HG03095 (cell line): Measurements from ENCODE around the gene STXBP6.
"Not testable (repeated sequence)": the region's sequence is repeated elsewhere in the genome, so short reads cannot be mapped to it uniquely, and the experiment has no call there.

Source experiments
- ATAC-seq: cut with Tn5 transposase; IDR thresholded peaks from one replicate; pipeline ENCODE4 v1.9.1; 2021; ENCODE audit warnings: moderate library complexity; ENCODE audit not compliant: unreplicated experiment

The STXBP6 gene

GRCh38 chr14:24990050-24990449 is 59.9 kb downstream of the STXBP6 start:
- no peak for ATAC-seq

GRCh38 chr14:24988760-24989159 is 61.2 kb downstream of the STXBP6 start:
- ATAC-seq: no peak

DNA sequence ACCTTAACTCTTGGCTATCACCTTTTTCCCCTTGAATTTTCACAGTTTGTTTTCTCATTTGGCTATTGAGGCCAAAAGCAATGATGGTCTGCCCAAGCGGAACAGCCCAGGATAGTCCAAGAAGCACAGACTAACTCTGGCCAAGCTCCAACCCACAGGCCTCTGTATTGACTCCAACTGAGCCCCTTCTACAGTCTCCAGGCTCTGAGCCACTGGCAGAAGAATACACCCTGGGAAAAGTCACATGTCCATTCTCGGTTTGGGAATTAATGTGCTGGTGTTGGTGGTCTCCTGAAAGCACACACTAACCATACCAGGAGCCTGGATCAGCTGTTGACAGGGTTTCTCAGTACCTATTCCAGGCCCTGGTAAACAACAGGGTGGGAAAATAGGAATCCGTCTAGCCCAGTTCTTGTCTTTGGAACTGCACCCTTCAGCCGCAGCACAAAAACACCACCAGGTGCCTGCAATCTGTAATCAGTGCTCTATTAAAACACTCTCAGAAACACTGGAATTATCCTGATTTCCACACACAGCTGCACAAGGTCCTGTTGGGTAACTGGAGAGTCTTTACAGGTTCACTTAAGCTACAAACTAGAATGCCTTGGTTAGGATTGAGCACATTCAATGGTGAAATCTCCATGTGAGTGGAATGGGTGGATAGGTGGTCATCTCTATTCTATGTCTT is 63.6 kb downstream of the STXBP6 start:
- no peak for ATAC-seq

DNA sequence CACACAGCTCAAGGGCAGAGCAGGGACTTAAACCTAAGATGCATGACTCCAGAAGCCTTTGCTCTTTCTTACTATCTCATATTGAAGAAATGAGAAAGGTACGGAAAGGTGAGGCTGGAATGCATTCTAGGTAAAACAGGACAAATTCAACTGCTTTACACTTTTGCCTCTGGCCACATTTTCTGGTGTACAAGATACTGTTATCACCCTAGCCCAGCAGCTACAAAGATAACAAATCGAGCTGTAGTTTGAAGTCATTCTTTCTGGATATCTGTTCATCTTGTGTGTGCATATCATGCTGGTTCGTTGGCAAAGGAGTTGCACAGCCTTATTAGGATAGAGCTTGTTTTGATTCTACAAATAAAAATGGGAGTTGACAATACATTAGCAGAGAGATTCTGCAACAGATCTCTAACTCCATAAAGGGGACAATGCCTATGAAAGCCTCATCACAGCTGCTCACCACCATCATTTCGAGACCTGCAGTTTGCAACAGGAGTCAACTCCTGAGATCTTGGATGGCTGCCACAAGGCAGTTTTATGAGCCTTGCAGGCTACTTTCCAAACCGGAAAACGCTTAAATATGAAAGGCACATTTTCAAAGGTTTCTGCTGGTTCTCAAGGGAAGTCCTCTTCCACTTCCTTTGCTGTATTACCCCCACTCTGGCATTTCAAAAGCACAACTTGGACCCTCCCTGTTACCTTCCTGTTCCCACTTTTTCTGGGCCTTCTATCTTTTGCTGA is 64.9 kb downstream of the STXBP6 start:
- no peak for ATAC-seq

- no peak for ATAC-seq
These were observed 67.3 kb downstream of the STXBP6 start for GRCh38 chr14:24982472-24983155.

DNA sequence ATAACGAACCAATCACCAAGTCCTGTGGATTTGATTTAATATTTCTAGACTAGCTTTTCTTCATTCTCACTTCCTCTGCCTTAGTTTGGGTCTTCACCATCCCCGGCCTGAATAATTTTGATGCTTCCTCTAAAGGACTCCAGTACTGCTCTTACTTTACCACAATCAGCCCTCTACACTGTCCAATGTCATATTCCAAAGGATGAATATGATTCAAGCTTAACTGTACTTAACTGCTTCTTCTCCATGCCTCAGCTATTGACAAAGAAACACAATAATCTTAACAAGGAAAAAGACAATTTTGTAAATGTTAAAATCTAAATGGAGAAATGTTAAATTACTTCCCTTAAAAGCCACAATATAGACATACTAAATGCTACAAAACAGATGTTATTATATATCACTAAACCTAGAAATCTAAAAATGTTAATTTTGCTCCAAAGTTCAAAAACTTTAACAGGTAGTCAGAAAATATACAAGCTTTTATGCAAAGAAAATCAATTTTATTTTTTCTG is 70.2 kb downstream of the STXBP6 start:
- ATAC-seq: peak; percentile 41

DNA sequence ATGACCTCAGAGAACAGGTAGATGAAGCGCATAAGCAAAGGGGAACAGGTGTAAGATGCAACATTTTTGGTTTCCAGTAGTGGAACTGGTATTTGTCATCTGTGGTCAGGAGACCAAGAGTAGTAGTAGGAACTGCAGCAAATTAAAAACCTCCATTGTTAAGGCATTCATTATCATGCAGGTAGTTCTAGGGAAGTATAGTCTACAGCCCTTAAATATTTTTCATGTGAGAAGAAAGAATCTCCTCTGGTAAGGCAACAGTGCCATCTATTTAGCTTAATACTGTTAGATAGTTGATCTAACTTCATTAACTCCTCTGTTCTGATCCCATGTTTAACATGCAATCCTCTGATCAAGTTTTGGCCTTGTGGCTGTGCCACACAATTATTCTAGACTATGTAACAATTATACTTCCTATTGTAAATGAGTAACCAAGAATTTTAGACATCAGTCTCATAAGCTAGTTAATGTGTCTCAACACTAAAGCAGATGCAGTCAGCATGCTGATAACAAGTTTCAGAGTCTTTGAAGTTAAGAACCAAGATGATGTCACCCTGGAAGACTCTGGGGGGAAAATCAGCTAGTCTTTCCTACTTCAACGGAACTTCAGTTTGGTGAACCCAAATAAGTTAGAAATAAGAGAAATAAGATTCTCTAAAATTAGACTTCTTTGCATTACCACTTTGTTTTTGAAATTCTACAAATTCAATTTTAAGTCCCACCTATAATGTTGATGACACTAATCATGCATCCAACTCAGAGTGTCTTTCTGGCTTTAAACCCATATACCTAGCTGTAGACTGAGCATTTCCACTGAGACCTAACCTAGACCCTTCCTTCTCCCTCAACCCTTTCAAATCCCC is 70.9 kb downstream of the STXBP6 start:
- ATAC-seq: peak; percentile 77

DNA sequence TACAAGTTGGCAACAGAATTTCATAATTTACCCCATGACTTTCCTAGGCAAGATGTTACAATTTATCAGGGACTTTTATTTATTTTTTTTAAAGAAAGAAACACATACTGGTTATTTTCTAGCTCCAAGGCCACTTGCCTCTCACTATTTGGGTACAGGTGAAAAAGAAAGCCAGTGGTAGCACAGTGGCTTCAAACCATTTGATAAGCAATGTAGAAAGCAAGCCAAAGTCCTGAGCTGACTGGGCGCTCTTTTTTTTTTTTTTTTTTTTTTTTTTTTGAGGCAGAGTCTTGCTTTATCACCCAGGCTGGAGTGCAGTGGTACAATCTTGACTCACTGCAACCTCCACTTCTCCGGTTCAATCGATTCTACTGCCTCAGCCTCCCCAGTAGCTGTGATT is 73.3 kb downstream of the STXBP6 start:
- no peak for ATAC-seq

DNA sequence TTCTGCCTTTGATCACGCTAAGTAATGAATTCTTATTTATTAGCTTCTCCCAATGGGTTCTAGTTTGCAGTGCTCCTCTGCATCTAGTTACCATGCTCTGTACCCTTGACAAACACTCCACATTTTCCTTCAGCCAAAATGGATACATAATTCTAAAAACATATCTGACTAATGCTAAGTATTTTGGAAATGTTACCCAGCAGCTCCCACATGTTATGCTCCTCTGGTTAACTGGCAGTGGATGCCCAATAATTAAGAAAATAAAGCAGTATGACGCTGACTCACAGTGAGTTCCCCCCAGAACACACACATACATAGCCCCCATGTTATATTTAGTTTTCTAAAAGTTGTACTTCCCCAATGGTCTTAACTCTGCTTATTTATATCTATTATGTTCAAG is 74.6 kb downstream of the STXBP6 start:
- no peak for ATAC-seq

- no peak for ATAC-seq
These were observed 75.2 kb downstream of the STXBP6 start for GRCh38 chr14:24974591-24975374.

- no peak for ATAC-seq
These were observed 77.1 kb downstream of the STXBP6 start for GRCh38 chr14:24972844-24973243.

- no peak for ATAC-seq
These were observed 78.7 kb downstream of the STXBP6 start for GRCh38 chr14:24971255-24971654.

DNA sequence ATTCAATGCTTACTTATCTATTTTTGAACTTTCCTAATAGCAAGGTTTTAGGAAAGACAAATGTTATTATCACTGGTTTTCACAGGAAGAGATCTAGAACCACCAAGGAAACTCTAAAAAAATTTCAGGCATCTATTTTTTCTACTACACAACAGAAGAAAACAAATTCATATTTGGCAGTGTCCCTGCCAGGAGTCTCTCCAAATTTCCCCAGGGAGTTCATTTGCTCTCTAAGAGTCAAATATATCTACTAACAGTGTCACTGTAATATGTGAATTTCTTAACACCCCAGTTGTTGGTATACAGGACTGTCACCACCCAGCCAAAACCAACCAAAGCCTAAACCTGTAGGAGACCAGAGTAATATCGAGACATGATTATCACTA is 83.4 kb downstream of the STXBP6 start:
- no peak for ATAC-seq

DNA sequence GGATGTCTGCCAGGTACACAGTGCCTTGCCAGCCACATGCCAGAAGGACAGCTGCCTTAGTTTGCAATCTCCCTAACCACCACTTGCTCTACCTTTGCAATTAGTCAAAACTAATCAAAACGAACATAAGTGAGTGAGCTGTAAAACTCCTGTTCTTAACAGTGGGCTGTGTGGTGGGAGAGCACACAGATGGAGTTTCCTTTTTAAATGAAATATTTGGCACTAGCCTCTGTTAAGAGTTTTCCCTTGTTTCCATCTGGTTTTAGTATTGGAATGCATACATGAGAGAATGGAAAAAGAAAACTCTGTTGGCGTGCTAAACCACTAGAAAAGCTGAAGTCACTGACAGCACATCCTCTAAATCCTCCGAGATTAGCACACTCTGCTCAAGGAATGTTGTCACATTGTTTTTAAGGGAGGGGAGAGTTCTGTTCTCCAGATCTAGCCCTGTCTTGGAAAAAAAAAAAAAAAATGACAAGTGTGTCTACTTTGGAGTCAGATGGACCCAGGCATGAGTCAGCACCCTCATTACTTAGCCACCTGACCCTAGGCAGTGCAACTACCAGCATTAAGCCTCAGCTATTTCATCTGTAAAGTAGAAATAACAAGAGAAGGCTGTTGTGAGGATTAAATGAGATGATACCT is 83.9 kb downstream of the STXBP6 start:
- ATAC-seq: no peak

GRCh38 chr14:24965578-24965933 is 84.4 kb downstream of the STXBP6 start:
- no peak for ATAC-seq

DNA sequence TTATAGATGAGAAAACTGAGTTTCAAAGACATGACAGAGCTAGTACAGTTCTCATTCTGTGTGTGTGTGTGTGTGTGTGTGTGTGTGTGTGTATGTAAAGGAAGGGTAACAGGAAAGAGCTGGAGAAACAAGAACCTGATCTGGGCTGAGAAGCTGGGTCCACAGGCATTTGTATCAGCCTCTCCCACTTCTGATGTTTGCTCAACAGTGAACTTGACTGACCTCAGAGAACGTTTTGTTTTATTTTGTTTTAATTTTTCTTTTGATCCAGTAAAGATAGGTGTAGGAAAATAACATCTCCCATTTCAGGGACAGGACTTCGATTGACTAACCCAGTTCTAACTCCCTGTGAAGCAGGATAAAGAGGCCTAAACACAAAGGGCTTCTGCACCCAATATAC is 85.4 kb downstream of the STXBP6 start:
- ATAC-seq: no peak

DNA sequence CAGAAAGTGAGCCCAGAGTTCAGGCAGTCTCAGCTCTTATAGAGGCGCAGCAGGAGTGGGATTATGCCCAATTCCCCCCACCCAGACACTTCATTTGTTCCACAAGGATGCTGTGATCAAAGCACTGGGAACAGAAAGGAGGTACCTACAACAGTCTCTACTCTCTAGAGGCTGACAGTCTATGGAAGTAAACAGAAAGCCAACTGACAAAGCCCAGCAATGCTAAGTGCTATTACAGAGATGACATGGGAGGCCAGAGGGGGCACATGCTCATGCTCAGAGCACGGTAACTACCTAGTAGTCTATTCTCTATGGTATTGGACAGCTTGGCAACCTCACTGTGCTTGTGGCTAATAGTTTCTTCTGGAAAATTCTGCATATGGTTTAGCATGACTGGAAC is 85.9 kb downstream of the STXBP6 start:
- no peak for ATAC-seq

GRCh38 chr14:24962118-24962517 is 87.8 kb downstream of the STXBP6 start:
- not testable (repeated sequence) for ATAC-seq

DNA sequence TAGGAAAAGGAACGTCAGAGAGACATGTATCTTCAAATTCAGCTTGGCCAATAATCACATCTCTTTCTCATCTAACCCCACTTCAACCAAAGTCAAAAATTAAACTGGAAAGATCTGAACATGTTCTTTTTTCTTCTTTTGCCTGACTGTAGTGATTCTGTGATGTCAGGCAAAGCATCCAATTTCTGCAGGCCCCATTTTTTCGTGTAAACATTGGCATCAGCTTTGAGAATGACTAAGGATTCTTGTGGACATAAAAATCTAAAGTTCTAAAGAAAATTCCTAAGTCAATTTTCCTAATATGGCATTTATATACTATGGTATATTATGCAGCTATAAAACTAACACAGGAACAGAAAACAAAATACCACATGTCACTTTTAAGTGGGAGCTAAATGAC is 89.1 kb downstream of the STXBP6 start:
- no peak for ATAC-seq
